Measurements from ENCODE around the gene PSMA6.

Gene PSMA6

DNA sequence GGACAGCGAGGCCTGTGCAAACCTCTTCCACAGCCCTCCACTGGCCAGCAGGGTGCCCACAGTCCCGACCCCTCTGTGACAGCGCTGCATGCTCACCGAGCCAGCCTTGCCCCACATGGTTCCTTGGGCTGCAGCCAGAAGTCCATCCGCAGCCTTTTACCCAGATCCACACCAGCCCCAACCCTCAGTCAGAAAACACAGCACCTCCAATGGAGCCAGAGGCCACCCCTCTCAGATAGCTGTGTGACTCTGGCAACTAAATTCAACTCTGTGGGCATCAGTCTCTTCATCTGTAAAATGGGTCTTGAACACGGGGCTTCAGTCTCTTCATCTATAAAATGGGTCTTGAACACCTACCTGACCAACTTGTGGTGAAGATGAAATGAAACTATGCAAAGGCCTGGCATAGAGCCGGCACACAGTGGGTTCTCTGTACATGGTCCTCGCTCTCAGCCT, 74.4 kb downstream of the PSMA6 start:
- DNase-seq (ENCODE audit: low read depth, low spot score): no peak

DNA sequence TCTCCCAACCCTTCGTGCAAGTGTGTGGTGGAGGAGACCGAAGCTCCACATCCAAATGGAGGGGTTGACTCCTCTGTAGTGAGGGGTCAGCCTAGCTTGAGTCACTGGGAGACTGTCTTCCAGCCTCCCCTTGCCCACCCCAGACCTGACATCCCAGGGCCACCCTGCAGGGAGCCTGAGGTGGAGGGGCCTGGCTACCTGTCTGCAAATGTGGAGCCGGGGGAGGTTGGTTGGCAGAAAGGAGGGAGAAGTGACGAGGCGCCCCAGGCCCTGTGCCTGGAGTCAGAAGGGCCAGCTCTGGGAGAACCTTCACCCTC, 74.8 kb downstream of the PSMA6 start:
- DNase-seq (ENCODE audit: low read depth, low spot score): no peak

Data from activated naive CD8-positive, alpha-beta T cell treated with anti-CD3 and anti-CD28 coated beads, Interleukin-2, amount 50 U/mL, for 16 hours (primary cell).